ENCODE results near the gene PLCG2. TPM values are rescaled to one million over a fixed set of nuclear protein-coding genes. Genes with fewer than 3 reads are reported as not detected.

The PLCG2 gene
- total RNA-seq, 2 experiments from 2014 or later = 196 to 485 TPM

- no peak overlapping the region for H3K4me3 ChIP-seq (ENCODE audit: low read depth, low read length, poor library complexity, severe bottlenecking)
- peaks cover 93% of the 10 kb centered on the region for H3K36me3 ChIP-seq (ENCODE audit: insufficient read depth, low read length)
- H3K4me2 ChIP-seq (ENCODE audit: low read length) = no peak overlapping the region
- no peaks in the 10 kb centered on the region for H3K9me3 ChIP-seq (ENCODE audit: low read length)
- DNase-seq (ENCODE audit: low spot score) = no peak
- TF ChIP-seq CTCF (conservative IDR thresholded peaks at IDR 0.05; ENCODE audit: low read length) (no peak), EZH2phosphoT487 (IDR thresholded peaks at IDR 0.05; ENCODE audit: borderline replicate concordance, low read depth, low read length) (no peak)
- H4K20me1 ChIP-seq (ENCODE audit: insufficient read depth, low read length) = no peaks in the 10 kb centered on the region
- no TSS peak for BruUV-seq (replicated peaks)
- H3K9me2 ChIP-seq (ENCODE audit: insufficient read depth, low read length) = no peaks in the 10 kb centered on the region
- ChIA-PET POLR2A (no interaction called here), CTCF (ENCODE audit: unreplicated experiment) (no interaction called here)
- intact Hi-C loops (cut with micrococcal nuclease; ENCODE audit: unreplicated experiment) = no loop called here
- no peaks in the 10 kb centered on the region for H3K4me1 ChIP-seq (ENCODE audit: insufficient read depth, low read length, poor library complexity, severe bottlenecking)
- no peaks in the 10 kb centered on the region for H3K79me2 ChIP-seq (ENCODE audit: insufficient read depth, low read depth, low read length)
- no peak overlapping the region for H2AFZ ChIP-seq (ENCODE audit: low read length)
- no peak overlapping the region for H3K27ac ChIP-seq (ENCODE audit: low read depth, low read length, poor library complexity, severe bottlenecking)
Observed at GRCh38 chr16:81910366-81910885, 131.3 kb downstream of the PLCG2 start.

GRCh38 chr16:81912395-81912794 is 133.3 kb downstream of the PLCG2 start:
- no peaks in the 10 kb centered on the region for H3K9me2 ChIP-seq (ENCODE audit: insufficient read depth, low read length)
- no peak for TF ChIP-seq EZH2phosphoT487 (IDR thresholded peaks at IDR 0.05; ENCODE audit: borderline replicate concordance, low read depth, low read length)
- no peak for TF ChIP-seq CTCF (conservative IDR thresholded peaks at IDR 0.05; ENCODE audit: low read length)
- no peak overlapping the region for H3K27ac ChIP-seq (ENCODE audit: low read depth, low read length, poor library complexity, severe bottlenecking)
- ChIA-PET POLR2A (no interaction called here), CTCF (ENCODE audit: unreplicated experiment) (no interaction called here)
- H3K4me1 ChIP-seq (ENCODE audit: insufficient read depth, low read length, poor library complexity, severe bottlenecking) = peaks cover 12% of the 10 kb centered on the region
- no peaks in the 10 kb centered on the region for H3K9me3 ChIP-seq (ENCODE audit: low read length)
- no TSS peak for BruUV-seq (replicated peaks)
- H3K36me3 ChIP-seq (ENCODE audit: insufficient read depth, low read length) = peaks cover 94% of the 10 kb centered on the region
- no peak overlapping the region for H3K4me2 ChIP-seq (ENCODE audit: low read length)
- no peaks in the 10 kb centered on the region for H4K20me1 ChIP-seq (ENCODE audit: insufficient read depth, low read length)
- H3K79me2 ChIP-seq (ENCODE audit: insufficient read depth, low read depth, low read length) = peaks cover 6% of the 10 kb centered on the region; the same call in 1 of the 2 replicates
- no peak for DNase-seq (ENCODE audit: low spot score)
- H2AFZ ChIP-seq (ENCODE audit: low read length) = no peak overlapping the region
- H3K4me3 ChIP-seq (ENCODE audit: low read depth, low read length, poor library complexity, severe bottlenecking) = no peak overlapping the region
- intact Hi-C loops (cut with micrococcal nuclease; ENCODE audit: unreplicated experiment) = no loop called here

GRCh38 chr16:81913222-81913621 is 134.1 kb downstream of the PLCG2 start:
- intact Hi-C loops (cut with micrococcal nuclease; ENCODE audit: unreplicated experiment) = no loop called here
- Histone ChIP-seq H3K27ac (ENCODE audit: low read depth, low read length, poor library complexity, severe bottlenecking) (no peak overlapping the region), H3K9me2 (ENCODE audit: insufficient read depth, low read length) (no peaks in the 10 kb centered on the region), H3K79me2 (ENCODE audit: insufficient read depth, low read depth, low read length) (peaks cover 6% of the 10 kb centered on the region; the same call in 1 of the 2 replicates), H3K4me1 (ENCODE audit: insufficient read depth, low read length, poor library complexity, severe bottlenecking) (peaks cover 14% of the 10 kb centered on the region), H3K4me3 (ENCODE audit: low read depth, low read length, poor library complexity, severe bottlenecking) (no peak overlapping the region), H3K9me3 (ENCODE audit: low read length) (no peaks in the 10 kb centered on the region), H4K20me1 (ENCODE audit: insufficient read depth, low read length) (no peaks in the 10 kb centered on the region), H3K4me2 (ENCODE audit: low read length) (no peak overlapping the region), H3K36me3 (ENCODE audit: insufficient read depth, low read length) (peaks cover 91% of the 10 kb centered on the region), H2AFZ (ENCODE audit: low read length) (no peak overlapping the region)
- ChIA-PET POLR2A (no interaction called here), CTCF (ENCODE audit: unreplicated experiment) (no interaction called here)
- no TSS peak for BruUV-seq (replicated peaks)
- TF ChIP-seq CTCF (conservative IDR thresholded peaks at IDR 0.05; ENCODE audit: low read length) (no peak), EZH2phosphoT487 (IDR thresholded peaks at IDR 0.05; ENCODE audit: borderline replicate concordance, low read depth, low read length) (no peak)
- DNase-seq (ENCODE audit: low spot score) = no peak

All from OCI-LY7 (cell line).